HG03108 (cell line): ENCODE measurements around the gene ARNT2.
"Not testable (repeated sequence)": the region's sequence is repeated elsewhere in the genome, so short reads cannot be mapped to it uniquely, and the experiment has no call there.

Experiments used
- ATAC-seq: cut with Tn5 transposase; IDR thresholded peaks from one replicate; pipeline ENCODE4 v1.9.1; 2021; ENCODE audit warnings: moderate library complexity; ENCODE audit not compliant: unreplicated experiment

Gene ARNT2

GRCh38 chr15:80641384-80641783, 237.2 kb downstream of the ARNT2 start:
- ATAC-seq: no peak

DNA sequence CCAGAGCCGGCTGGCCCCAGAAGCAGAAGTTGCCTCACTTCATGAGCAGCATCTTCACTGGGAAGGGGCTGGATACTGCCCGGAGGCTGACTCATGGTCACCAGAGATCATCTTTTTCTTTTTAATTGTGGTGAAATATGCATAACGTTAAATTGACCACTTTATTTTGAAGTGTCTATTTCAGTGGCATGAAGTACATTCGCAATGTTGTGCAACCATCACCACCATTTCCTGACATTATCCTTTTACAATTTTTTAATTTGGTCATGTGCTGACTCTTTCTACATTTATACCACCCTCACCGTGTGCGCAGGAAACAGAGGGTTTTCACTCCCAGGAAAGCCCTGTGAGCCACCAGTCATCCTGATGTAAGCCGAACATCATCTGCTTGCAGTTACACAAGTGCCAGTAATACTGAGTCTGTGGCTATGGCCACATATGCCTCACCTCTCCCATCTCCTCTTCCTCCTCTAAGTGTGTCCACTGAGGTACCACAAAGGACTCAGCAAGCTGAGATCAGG, 239.3 kb downstream of the ARNT2 start:
- ATAC-seq: no peak

- ATAC-seq: no peak
Measured at GRCh38 chr15:80645494-80646065, 241.4 kb downstream of the ARNT2 start.

- not testable (repeated sequence) for ATAC-seq
Measured at GRCh38 chr15:80647424-80647823, 243.2 kb downstream of the ARNT2 start.
